Activated CD4-positive, alpha-beta T cell treated with anti-CD3 and anti-CD28 coated beads, Interleukin-2, amount 10 ng/mL, durations not matched to agents 24 days and 14 days (primary cell): ENCODE results near the gene WFDC13. TPM values are rescaled to one million over a fixed set of nuclear protein-coding genes. Genes with fewer than 3 reads are reported as not detected.
"Not testable (repeated sequence)": the region's sequence is repeated elsewhere in the genome, so short reads cannot be mapped to it uniquely, and the experiment has no call there.

Experiments used
- DNase-seq: peaks from one replicate; pipeline ENCODE4 v3.0.0; 2022
- H3K27ac Mint-ChIP-seq: one replicate; pipeline ENCODE4 v1.8.0; 2022; ENCODE audit warnings: mild to moderate bottlenecking, mixed read lengths
- H3K27me3 Mint-ChIP-seq: one replicate; pipeline ENCODE4 v1.8.0; 2022; ENCODE audit warnings: mixed read lengths
- H3K36me3 Mint-ChIP-seq: one replicate; pipeline ENCODE4 v1.8.0; 2022; ENCODE audit warnings: low read depth, mild to moderate bottlenecking, mixed read lengths
- H3K4me1 Mint-ChIP-seq: one replicate; pipeline ENCODE4 v1.8.0; 2021; ENCODE audit warnings: mixed read lengths
- H3K4me3 Mint-ChIP-seq: one replicate; pipeline ENCODE4 v1.8.0; 2022; ENCODE audit warnings: mild to moderate bottlenecking, moderate library complexity, mixed read lengths
- H3K9me3 Mint-ChIP-seq: one replicate; pipeline ENCODE4 v1.8.0; 2021; ENCODE audit warnings: mixed read lengths
- intact Hi-C: fragments of 100-400 bp; cut with micrococcal nuclease; formaldehyde crosslinking; loops from one replicate; pipeline ENCODE4 v1.15.1; 2023
- total RNA-seq: library from RNA; stranded (reverse); gene quantifications from 2 replicates; pipeline ENCODE4 v1.2.3, GENCODE V29; 2022

WFDC13 gene, protein sequence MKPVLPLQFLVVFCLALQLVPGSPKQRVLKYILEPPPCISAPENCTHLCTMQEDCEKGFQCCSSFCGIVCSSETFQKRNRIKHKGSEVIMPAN
- total RNA-seq, result not detected in 2 replicates

DNA sequence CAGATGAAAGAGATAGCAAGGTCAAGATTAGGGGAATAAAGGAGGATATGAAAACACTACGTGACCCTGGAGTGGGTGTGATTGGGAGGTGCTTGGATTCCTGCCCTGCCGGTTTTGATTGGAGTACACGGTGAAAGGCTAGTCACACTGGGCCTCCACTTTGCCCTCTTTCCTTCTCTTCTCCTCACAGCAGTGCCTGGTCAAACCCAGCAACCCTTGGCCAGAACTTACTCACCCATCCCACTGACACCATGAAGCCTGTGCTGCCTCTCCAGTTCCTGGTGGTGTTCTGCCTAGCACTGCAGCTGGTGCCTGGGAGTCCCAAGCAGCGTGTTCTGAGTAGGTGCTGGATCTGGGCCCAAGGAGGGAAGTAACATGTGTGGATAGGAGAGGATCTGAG lies at the start of gene WFDC13:
TSS of gene WFDC13 (plus strand) at position 166 of the 400 bp plus-strand sequence. CDS start at position 252, 86 bp downstream.
- H3K36me3 Mint-ChIP-seq, result no peaks in the 10 kb centered on the region
- DNase-seq, result no peak
- no peaks in the 10 kb centered on the region for H3K4me1 Mint-ChIP-seq
- H3K9me3 Mint-ChIP-seq, result no peaks in the 10 kb centered on the region
- no peak within 1 kb of the TSS for H3K27ac Mint-ChIP-seq
- intact Hi-C loops, result no loop called here
- H3K27me3 Mint-ChIP-seq, result peaks cover 9% of the 10 kb centered on the region
- no peak within 1 kb of the TSS for H3K4me3 Mint-ChIP-seq

DNA sequence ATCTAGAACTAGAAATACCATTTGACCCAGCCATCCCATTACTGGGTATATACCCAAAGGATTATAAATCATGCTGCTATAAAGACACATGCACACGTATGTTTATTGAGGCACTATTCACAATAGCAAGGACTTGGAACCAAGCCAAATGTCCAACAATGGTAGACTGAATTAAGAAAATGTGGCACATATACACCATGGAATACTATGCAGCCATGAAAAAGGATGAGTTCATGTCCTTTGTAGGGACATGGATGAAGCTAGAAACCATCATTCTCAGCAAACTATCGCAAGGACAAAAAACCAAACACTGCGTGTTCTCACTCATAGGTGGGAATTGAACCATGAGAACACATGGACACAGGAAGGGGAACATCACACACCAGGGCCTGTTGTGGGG lies 44.8 kb upstream of the WFDC13 start:
- H3K36me3 Mint-ChIP-seq, intact Hi-C loops, H3K27ac Mint-ChIP-seq, DNase-seq, H3K27me3 Mint-ChIP-seq, H3K4me3 Mint-ChIP-seq, H3K9me3 Mint-ChIP-seq, H3K4me1 Mint-ChIP-seq: not testable (repeated sequence)

DNA sequence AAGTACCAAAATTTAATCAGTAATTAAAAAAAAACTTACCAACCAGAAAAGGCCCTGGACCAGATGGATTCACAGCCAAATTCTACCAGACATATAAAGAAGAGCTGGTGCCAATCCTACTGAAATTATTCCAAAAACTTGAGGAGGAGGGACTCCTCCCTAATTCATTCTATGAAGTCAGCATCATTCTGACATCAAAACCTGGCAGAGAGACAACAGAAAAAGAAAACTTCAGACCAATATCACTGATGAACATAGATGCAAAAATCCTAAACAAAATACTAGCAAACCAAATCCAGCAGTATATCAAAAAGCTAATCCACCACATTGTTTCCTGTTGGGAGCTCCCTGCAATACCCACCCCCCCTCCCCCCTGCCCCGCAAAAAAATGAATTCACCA lies 31.7 kb upstream of the WFDC13 start, which contains the start of gene WFDC11:
TSS of gene WFDC11 (minus strand) at position 101 of the 400 bp plus-strand sequence. CDS start 19,639 bp downstream, outside the sequence.
- no peak within 1 kb of the TSS for H3K4me3 Mint-ChIP-seq
- H3K4me1 Mint-ChIP-seq, result no peaks in the 10 kb centered on the region
- no peaks in the 10 kb centered on the region for H3K36me3 Mint-ChIP-seq
- H3K27me3 Mint-ChIP-seq, result peaks cover 24% of the 10 kb centered on the region
- no peak for DNase-seq
- peaks cover 6% of the 10 kb centered on the region for H3K9me3 Mint-ChIP-seq
- H3K27ac Mint-ChIP-seq, result no peak within 1 kb of the TSS
- intact Hi-C loops, result no loop called here

DNA sequence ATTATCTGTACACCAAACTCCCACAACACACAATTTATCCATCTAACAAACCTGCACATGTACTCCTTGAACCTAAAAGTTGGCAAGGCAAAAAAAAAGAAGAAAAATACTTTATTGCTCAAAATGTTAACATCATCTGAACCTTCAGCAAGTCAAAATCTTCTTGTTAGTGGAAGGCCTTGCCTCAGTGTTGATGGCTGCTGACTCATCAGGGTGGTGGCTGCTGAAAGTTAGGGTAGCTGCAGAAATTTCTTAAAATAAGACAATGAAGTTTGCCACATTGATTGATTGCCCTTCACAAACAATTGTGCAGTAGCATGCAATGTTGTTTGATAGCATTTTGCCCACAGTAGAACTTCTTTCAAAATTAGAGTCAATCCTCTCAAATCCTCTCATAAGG lies 29.1 kb upstream of the WFDC13 start:
- no peaks in the 10 kb centered on the region for H3K4me1 Mint-ChIP-seq
- peaks cover 5% of the 10 kb centered on the region for H3K9me3 Mint-ChIP-seq
- no peak overlapping the region for H3K4me3 Mint-ChIP-seq
- intact Hi-C loops, result no loop called here
- no peak overlapping the region for H3K27ac Mint-ChIP-seq
- DNase-seq, result no peak
- H3K27me3 Mint-ChIP-seq, result peaks cover 24% of the 10 kb centered on the region
- H3K36me3 Mint-ChIP-seq, result no peaks in the 10 kb centered on the region

DNA sequence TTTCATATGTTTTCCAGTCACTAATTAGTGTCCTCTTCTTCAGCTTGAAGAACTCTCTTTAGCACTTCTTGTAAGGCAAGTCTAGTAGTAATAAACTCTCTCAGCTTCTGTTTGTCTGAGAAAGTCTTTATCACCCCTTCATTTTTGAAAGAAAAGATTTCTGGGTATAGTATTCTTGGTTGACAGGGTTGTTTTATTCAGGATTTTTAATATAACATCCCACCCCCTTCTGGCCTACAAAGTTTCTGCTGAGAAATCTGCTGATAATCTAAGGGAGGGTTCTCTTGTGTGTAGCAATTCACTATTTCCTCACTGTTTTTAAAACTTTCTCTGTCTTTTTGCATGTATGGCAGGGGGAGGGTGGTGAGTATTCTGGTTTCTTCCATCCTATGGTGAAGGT lies 22.2 kb upstream of the WFDC13 start:
- no peaks in the 10 kb centered on the region for H3K4me1 Mint-ChIP-seq
- no peaks in the 10 kb centered on the region for H3K36me3 Mint-ChIP-seq
- no peak overlapping the region for H3K27ac Mint-ChIP-seq
- peaks cover 5% of the 10 kb centered on the region for H3K27me3 Mint-ChIP-seq
- DNase-seq, result no peak
- peaks cover 12% of the 10 kb centered on the region for H3K9me3 Mint-ChIP-seq
- intact Hi-C loops, result no loop called here
- H3K4me3 Mint-ChIP-seq, result no peak overlapping the region

DNA sequence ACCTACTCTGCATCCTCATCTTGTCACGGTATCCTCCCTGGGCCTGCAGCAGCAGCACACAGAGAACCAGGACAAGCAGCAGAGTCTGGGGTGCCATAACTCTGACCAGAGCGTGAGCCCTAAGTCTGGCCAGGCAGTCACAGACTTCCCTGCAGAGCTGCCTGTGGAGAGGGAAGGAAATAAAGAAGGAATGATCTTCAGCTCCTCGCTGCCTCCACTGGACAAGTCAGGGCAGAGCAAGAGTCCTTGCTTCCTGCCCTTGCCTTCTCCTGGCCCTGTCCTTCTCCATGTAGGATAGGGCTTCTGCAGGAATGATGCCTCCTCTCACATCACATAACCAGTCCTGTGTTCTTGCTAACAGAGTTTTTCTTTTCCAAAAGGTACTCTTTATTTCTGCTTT lies 15.9 kb upstream of the WFDC13 start:
- no peak for DNase-seq
- Mint-ChIP-seq H3K27ac (no peak overlapping the region), H3K9me3 (peaks cover 6% of the 10 kb centered on the region), H3K4me3 (no peak overlapping the region), H3K36me3 (no peaks in the 10 kb centered on the region), H3K27me3 (no peaks in the 10 kb centered on the region), H3K4me1 (no peaks in the 10 kb centered on the region)
- intact Hi-C loops, result no loop called here

DNA sequence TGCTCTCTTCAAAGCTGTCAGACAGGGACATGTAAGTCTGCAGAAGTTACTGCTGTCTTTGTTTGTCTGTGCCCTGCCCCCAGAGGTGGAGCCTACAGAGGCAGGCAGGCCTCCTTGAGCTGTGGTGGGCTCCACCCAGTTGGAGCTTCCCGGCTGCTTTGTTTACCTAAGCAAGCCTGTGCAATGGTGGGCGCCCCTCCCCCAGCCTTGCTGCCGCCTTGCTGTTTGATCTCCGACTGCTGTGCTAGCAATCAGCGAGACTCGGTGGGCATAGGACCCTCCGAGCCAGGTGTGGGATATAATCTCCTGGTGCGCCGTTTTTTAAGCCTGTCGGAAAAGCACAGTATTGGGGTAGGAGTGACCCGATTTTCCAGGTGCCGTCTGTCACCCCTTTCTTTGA lies 8.5 kb upstream of the WFDC13 start:
- H3K4me3 Mint-ChIP-seq, intact Hi-C loops, H3K27ac Mint-ChIP-seq, H3K27me3 Mint-ChIP-seq, DNase-seq, H3K36me3 Mint-ChIP-seq, H3K9me3 Mint-ChIP-seq, H3K4me1 Mint-ChIP-seq: not testable (repeated sequence)

DNA sequence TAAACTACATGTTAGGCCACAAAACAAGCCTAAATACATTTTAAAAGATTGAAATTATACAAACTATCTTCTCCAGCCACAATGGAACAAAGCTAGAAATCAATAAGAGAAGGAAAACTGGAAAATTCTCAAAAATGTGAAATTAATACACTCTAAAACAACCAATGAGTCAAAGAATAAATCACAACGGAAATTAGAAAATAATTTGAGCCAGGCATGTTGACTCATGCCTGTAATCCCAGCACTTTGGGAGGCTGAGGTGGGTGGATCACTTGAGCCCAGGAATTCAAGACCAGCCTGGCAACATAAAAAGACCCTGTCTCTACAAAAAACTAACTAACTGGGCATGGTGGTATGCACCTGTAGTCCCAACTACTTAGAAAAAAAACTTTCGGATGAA lies 6.3 kb upstream of the WFDC13 start:
- H3K4me1 Mint-ChIP-seq, result no peaks in the 10 kb centered on the region
- no peak for DNase-seq
- H3K27ac Mint-ChIP-seq, result no peak overlapping the region
- intact Hi-C loops, result no loop called here
- H3K27me3 Mint-ChIP-seq, result peaks cover 6% of the 10 kb centered on the region
- H3K36me3 Mint-ChIP-seq, result no peaks in the 10 kb centered on the region
- H3K9me3 Mint-ChIP-seq, result peaks cover 4% of the 10 kb centered on the region
- H3K4me3 Mint-ChIP-seq, result no peak overlapping the region

DNA sequence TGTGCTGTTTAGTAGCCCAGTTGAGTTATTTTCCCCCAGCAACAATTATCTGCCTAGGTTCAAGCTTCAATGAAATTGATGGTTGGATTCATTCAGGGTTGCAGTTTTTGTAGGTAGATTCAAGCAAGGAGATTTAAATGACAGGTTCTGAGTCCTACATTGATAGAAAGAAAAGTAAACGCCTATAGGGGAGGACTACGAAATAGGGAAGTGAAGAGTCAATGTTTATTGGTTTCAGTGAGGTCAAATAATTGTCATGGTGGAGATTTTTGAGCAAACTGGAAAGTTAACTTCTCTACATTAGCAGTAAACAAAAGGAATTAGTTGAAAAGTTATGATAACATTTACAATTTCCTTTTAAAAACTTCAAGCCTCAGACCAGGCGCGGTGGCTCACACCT lies 734 bp upstream of the WFDC13 start:
- Mint-ChIP-seq H3K9me3 (no peaks in the 10 kb centered on the region), H3K36me3 (no peaks in the 10 kb centered on the region), H3K27me3 (peaks cover 11% of the 10 kb centered on the region), H3K27ac (no peak overlapping the region), H3K4me1 (no peaks in the 10 kb centered on the region), H3K4me3 (no peak overlapping the region)
- no peak for DNase-seq
- intact Hi-C loops, result no loop called here

DNA sequence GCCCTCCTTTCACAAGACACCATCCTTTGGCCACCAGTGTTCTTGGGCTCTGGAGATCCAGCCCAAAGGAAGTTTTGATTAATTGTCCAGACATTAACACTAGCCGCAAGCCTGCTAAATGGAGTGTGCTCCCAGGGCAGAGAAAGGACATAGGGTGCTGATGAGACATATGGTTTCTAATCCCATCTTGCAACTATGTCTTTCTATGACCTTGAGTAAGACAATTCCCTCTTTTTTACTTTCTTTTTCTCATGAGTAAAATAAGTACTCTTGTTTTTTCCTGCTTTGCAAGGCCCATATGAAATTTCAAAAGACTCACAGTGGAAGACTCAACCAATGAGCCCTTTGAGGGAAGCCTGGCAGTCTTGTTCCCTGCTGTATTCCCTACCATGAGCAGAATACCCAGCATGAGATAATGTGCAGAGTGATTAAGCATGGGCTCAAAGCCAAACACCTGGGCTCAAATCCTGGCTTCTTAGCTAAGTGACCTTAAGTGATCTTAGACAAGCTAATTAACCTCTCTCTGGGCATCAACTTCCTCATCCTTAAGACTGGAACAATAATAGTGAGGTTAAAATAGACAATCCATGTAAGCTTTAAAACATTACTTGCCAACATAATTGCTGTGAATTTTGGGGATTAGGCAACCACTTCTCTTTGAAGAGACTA lies 3.3 kb downstream of the WFDC13 start, which contains the start of gene WFDC10B:
TSS of gene WFDC10B (minus strand) at position 51 of the 669 bp plus-strand sequence. CDS start 19,027 bp downstream, outside the sequence.
- H3K36me3 Mint-ChIP-seq, result no peaks in the 10 kb centered on the region
- intact Hi-C loops, result no loop called here
- H3K4me3 Mint-ChIP-seq, result no peak within 1 kb of the TSS
- no peaks in the 10 kb centered on the region for H3K9me3 Mint-ChIP-seq
- DNase-seq, result no peak
- no peaks in the 10 kb centered on the region for H3K4me1 Mint-ChIP-seq
- H3K27ac Mint-ChIP-seq, result no peak within 1 kb of the TSS
- peaks cover 9% of the 10 kb centered on the region for H3K27me3 Mint-ChIP-seq

DNA sequence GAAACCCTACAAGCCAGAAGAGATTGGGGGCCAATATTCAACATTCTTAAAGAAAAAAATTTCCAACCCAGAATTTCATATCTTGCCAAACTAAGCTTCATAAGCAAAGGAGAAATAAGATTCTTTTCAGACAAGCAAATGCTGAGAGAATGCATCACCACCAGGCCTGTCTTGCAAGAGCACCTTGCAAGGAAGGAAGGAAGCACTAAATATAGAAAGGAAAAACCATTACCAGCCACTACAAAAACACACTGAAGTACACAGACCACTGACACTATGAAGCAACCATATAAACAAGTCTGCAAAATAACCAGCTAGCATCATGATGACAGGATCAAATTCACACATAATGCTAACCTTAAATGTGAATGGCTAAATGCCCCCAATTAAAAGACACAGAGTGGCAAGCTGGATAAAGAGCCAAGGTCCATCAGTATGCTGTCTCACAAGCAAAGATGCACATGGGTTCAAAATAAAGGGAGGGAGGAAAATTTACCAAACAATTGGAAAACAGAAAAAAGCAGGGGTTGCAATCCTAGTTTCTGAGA lies 14.4 kb downstream of the WFDC13 start:
- H3K4me1 Mint-ChIP-seq, H3K27ac Mint-ChIP-seq, H3K36me3 Mint-ChIP-seq, DNase-seq, intact Hi-C loops, H3K9me3 Mint-ChIP-seq, H3K4me3 Mint-ChIP-seq: not testable (repeated sequence)
- peaks cover 28% of the 10 kb centered on the region for H3K27me3 Mint-ChIP-seq

DNA sequence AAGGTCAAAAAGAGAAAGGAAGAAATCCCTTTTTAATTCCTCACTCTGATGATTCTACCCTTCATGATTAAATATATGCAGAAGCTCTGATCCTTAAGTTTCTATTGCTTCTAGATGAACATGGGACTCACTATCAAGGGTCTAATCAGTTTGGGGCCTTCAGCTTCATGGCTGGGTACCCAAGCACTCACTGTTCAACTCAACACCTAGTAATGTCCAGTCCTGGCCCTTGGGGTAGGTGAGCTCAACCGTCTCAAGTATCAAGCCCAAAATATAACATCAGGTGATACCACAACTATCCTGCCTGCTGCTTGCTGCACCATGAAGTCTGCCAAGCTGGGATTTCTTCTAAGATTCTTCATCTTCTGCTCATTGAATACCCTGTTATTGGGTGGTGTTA lies 20.2 kb downstream of the WFDC13 start, which contains the start of gene SPINT4:
TSS of gene SPINT4 (plus strand) at position 301 of the 400 bp plus-strand sequence. CDS start at position 322, 21 bp downstream.
- intact Hi-C loops, result no loop called here
- H3K27me3 Mint-ChIP-seq, result peaks cover 45% of the 10 kb centered on the region

DNA sequence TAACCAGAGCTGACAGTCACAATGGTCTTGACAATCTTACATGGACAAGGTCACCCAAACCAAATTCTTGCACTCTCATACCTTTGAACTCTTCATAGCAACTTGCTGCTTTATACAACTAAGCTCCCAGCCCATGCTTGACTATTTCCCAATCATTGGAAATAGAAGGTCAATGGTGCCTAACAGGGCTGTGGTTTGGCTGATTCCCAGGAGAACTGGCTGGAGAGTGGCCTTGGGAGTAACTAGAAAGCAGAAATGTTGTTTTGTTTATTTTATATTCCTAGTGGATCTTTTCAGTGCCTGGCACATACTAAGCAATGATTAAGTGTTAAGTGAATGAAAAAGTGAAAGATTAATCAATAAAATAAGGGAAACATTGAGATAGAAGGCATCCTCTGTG lies 23.3 kb downstream of the WFDC13 start:
- no peak overlapping the region for H3K4me3 Mint-ChIP-seq

More for the DNA sequence above, 20.2 kb downstream of the WFDC13 start, which contains the start of gene SPINT4:
- Mint-ChIP-seq H3K36me3 (no peaks in the 10 kb centered on the region), H3K9me3 (peaks cover 2% of the 10 kb centered on the region), H3K4me1 (no peaks in the 10 kb centered on the region), H3K4me3 (no peak within 1 kb of the TSS), H3K27ac (no peak within 1 kb of the TSS)
- DNase-seq, result no peak

DNA sequence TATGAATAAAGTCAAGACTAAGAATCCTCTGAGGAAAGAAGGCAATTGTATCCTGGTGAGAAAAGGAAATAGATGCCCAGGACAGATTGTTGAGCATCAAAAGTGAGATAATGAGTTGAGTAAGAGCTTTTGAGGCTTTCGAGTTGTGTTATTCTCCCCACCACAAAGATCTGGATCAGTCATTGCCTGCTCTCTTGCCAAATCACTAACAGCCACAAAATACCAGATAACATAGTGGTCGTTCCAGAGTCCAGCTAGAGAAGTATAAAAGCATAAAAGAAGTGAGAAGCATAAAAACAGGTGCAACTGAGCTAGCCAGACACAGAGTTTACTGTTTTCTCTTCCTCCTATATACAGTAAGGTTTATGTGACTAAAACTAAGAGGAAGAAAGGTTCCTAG lies 25.2 kb downstream of the WFDC13 start:
- Mint-ChIP-seq H3K27me3 (peaks cover 26% of the 10 kb centered on the region), H3K36me3 (no peaks in the 10 kb centered on the region), H3K9me3 (peaks cover 8% of the 10 kb centered on the region), H3K4me1 (no peaks in the 10 kb centered on the region), H3K27ac (no peak overlapping the region), H3K4me3 (no peak overlapping the region)
- intact Hi-C loops, result no loop called here
- DNase-seq, result no peak

More for the DNA sequence above, 23.3 kb downstream of the WFDC13 start:
- Mint-ChIP-seq H3K9me3 (peaks cover 4% of the 10 kb centered on the region), H3K27me3 (peaks cover 26% of the 10 kb centered on the region), H3K36me3 (no peaks in the 10 kb centered on the region), H3K27ac (no peak overlapping the region), H3K4me1 (no peaks in the 10 kb centered on the region)
- intact Hi-C loops, result no loop called here
- no peak for DNase-seq
